Mesendoderm (in vitro differentiated cells): ENCODE results near the gene STAB1.

ENCODE experiments used
- DNase-seq: peaks from one replicate; pipeline ENCODE4 v3.0.0; 2013
- H2AK5ac ChIP-seq: 2 replicates; pipeline ENCODE4 v1.6.1; 2013; ENCODE audit warnings: low read length, inconsistent platforms
- H2BK120ac ChIP-seq: 2 replicates; pipeline ENCODE4 v1.6.1; 2013; ENCODE audit warnings: low read depth, mild to moderate bottlenecking, low read length, moderate library complexity, mixed read lengths
- H2BK15ac ChIP-seq: replicated peaks from 2 replicates; pipeline ENCODE4 v1.6.1; 2013; ENCODE audit warnings: low read depth, mild to moderate bottlenecking, moderate library complexity
- H2BK5ac ChIP-seq: 2 replicates; pipeline ENCODE4 v1.6.1; 2013; ENCODE audit warnings: low read length, inconsistent platforms
- H3K18ac ChIP-seq: 2 replicates; pipeline ENCODE4 v1.6.1; 2013; ENCODE audit warnings: mild to moderate bottlenecking, low read length, mixed read lengths
- H3K23ac ChIP-seq: one replicate; pipeline ENCODE4 v1.6.1; 2013; ENCODE audit warnings: low read length
- H3K27ac ChIP-seq: 2 replicates; pipeline ENCODE4 v1.5.1; 2013; ENCODE audit warnings: low read depth, mild to moderate bottlenecking, inconsistent platforms, low read length, moderate library complexity
- H3K27me3 ChIP-seq: 2 replicates; pipeline ENCODE4 v1.6.1; 2013; ENCODE audit warnings: low read length, control low read depth, mild to moderate bottlenecking, inconsistent platforms; ENCODE audit not compliant: insufficient read depth, poor library complexity
- H3K36me3 ChIP-seq: 2 replicates; pipeline ENCODE4 v1.6.1; 2013; ENCODE audit warnings: low read length, inconsistent platforms; ENCODE audit not compliant: control insufficient read depth, insufficient read depth
- H3K4ac ChIP-seq: one replicate; pipeline ENCODE4 v1.6.1; 2013; ENCODE audit warnings: low read depth, mild to moderate bottlenecking, low read length, moderate library complexity
- H3K4me1 ChIP-seq: 2 replicates; pipeline ENCODE4 v1.6.1; 2013; ENCODE audit warnings: low read depth, low read length, inconsistent platforms; ENCODE audit not compliant: control insufficient read depth
- H3K4me2 ChIP-seq: 2 replicates; pipeline ENCODE4 v1.6.1; 2013; ENCODE audit warnings: low read length
- H3K4me3 ChIP-seq: 2 replicates; pipeline ENCODE4 v1.5.1; 2013; ENCODE audit warnings: mild to moderate bottlenecking, low read length
- H3K56ac ChIP-seq: one replicate; pipeline ENCODE4 v1.6.1; 2013; ENCODE audit warnings: low read length
- H3K79me1 ChIP-seq: 2 replicates; pipeline ENCODE4 v1.6.1; 2013; ENCODE audit warnings: low read length, inconsistent platforms
- H3K79me2 ChIP-seq: 2 replicates; pipeline ENCODE4 v1.6.1; 2013; ENCODE audit warnings: mild to moderate bottlenecking, low read length; ENCODE audit not compliant: control insufficient read depth, insufficient read depth
- H3K9ac ChIP-seq: 2 replicates; pipeline ENCODE4 v1.6.1; 2013; ENCODE audit warnings: low read length, inconsistent platforms
- H4K5ac ChIP-seq: one replicate; pipeline ENCODE4 v1.6.1; 2013; ENCODE audit warnings: low read length
- H4K8ac ChIP-seq: one replicate; pipeline ENCODE4 v1.6.1; 2013; ENCODE audit warnings: low read depth, mild to moderate bottlenecking, control low read depth, low read length, moderate library complexity
- WGBS: extraction: QIAGEN DNeasy Blood & Tissue Kit; methylation state at CpG from one replicate; pipeline ENCODE4 v1.1.7; 2013; ENCODE audit warnings: low lambda C conversion rate, missing lambda C conversion rate; ENCODE audit not compliant: insufficient coverage; ENCODE audit errors: extremely low coverage; 5-methylcytosine and 5-hydroxymethylcytosine counted together

Gene STAB1

DNA sequence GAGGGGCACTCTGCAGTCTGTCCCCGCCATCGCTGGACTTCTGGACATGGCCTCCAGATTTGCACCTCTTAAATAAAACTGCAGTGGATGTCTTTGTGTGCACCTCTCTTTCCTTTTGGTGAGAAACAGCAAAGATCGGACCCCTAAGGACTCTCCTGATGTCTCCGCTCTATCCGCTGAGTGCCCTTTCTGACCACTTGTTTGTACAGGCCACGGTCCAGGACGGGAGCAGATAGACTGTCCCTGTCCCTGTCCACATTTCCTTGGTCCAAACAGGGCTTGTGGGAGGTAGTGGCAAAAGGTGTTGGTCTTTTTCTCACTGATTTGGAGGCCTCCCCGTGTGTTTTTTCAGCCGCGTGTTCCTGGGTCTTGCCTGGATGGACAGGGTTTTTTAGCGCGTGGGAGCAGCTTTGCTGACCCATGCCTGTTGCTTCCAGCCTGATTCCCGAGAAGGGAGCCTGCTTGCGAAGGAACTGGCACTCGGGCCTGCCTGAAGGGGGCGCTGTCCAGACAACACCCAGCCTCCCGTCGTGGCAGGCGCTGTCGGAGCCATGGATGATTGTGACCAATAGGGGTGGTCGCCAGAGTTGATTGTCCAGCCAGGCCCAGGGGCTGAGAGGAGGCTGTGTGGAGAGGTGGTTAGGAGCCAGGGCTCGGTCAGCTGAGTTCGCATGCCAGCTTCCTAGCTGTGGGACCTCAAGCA is 13.2 kb upstream of the STAB1 start:
- Histone ChIP-seq H2AK5ac (no peak overlapping the region), H2BK5ac (no peak overlapping the region), H3K23ac (no peak overlapping the region), H3K4me3 (no peak overlapping the region), H3K36me3 (peaks cover 11% of the 10 kb centered on the region), H2BK120ac (no peak overlapping the region), H3K79me1 (no peaks in the 10 kb centered on the region), H3K4me1 (no peaks in the 10 kb centered on the region), H4K5ac (no peak overlapping the region), H3K4me2 (no peak overlapping the region), H3K4ac (no peak overlapping the region), H3K27ac (no peak overlapping the region), H3K27me3 (no peaks in the 10 kb centered on the region), H3K79me2 (no peaks in the 10 kb centered on the region), H3K56ac (no peak overlapping the region), H3K9ac (no peak overlapping the region), H4K8ac (no peak overlapping the region), H2BK15ac (no peak overlapping the region), H3K18ac (no peak overlapping the region)
- DNase-seq = peak; percentile 67
- WGBS = no CpG with 5 or more reads among the region's 23 CpGs

DNA sequence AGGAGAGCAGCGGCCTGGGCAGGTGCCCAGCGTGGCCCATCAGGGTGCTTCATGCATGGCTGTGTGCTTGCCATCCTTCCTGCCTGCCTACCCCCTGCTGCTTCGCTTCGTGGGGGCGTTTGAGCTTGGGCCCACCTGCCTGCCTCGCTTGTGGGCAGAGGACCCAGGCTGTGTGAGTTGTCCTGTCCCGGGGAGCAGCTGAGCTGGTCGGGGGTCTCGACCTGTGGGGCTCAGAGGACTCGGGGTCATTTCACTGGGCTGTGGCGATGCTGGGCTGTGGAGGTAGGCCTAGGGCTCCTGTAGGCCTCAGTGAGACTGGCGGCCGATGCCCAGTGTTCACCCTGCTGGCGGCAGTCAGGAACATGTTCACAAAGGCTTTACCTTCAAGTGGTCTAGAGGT is 12.1 kb upstream of the STAB1 start:
- Histone ChIP-seq H3K4ac (no peak overlapping the region), H3K9ac (no peak overlapping the region), H3K4me1 (no peaks in the 10 kb centered on the region), H3K4me2 (no peak overlapping the region), H3K79me1 (no peaks in the 10 kb centered on the region), H3K27me3 (no peaks in the 10 kb centered on the region), H2BK120ac (no peak overlapping the region), H4K8ac (no peak overlapping the region), H2AK5ac (no peak overlapping the region), H3K36me3 (peaks cover 13% of the 10 kb centered on the region), H3K18ac (no peak overlapping the region), H3K4me3 (no peak overlapping the region), H3K79me2 (no peaks in the 10 kb centered on the region), H2BK15ac (no peak overlapping the region), H3K23ac (no peak overlapping the region), H2BK5ac (no peak overlapping the region), H3K27ac (no peak overlapping the region), H3K56ac (no peak overlapping the region), H4K5ac (no peak overlapping the region)
- DNase-seq = no peak
- no CpG with 5 or more reads among the region's 14 CpGs for WGBS

DNA sequence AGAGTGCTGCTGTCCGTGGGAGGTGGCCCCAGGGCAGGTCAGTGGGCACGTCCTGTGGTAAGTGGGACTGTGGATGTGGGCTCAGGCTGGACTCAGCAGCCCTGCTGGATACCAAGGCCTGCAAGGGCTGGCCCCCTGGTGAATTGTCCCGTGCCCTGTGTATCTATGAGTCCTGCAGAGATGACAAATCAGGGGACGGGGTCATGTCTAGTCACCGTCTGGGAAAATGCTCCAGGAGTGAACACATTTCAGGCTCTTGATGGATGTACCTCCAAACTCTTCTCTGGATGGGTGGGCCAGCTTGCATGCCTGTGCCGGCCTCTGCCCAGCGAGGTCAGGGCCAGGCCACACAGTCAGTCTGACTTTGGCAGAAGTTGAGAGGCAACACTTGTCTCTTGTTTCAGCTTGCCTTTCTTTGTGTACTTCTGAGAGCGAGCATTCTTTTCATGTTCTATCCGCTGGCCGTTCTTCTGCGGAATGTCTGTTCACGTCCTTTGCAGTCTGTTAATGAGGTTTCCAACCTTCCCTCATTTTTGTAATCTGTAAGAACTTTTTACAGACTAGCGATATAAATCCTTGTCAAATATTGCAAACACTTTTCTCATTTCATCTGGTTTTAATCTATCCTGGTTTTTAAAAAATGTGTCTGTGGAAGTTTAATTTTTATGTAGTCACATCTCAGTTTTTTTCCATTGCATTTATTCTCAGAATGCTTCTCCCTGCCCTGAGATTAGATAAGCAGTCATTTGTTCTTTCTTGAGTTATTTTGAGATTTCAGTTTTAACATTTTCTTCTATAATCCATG is 11.4 kb upstream of the STAB1 start:
- no peak overlapping the region for H3K18ac ChIP-seq
- H3K79me2 ChIP-seq = no peaks in the 10 kb centered on the region
- no peak overlapping the region for H3K4ac ChIP-seq
- no peak overlapping the region for H3K23ac ChIP-seq
- no CpG with 5 or more reads among the region's 13 CpGs for WGBS
- no peak overlapping the region for H4K5ac ChIP-seq
- no peak overlapping the region for H2AK5ac ChIP-seq
- H3K9ac ChIP-seq = no peak overlapping the region
- H3K27me3 ChIP-seq = no peaks in the 10 kb centered on the region
- no peak overlapping the region for H4K8ac ChIP-seq
- no peak overlapping the region for H2BK15ac ChIP-seq
- no peak for DNase-seq
- H3K36me3 ChIP-seq = peaks cover 13% of the 10 kb centered on the region
- no peak overlapping the region for H3K27ac ChIP-seq
- H3K56ac ChIP-seq = no peak overlapping the region
- H2BK5ac ChIP-seq = no peak overlapping the region
- H2BK120ac ChIP-seq = no peak overlapping the region
- H3K4me2 ChIP-seq = no peak overlapping the region
- no peaks in the 10 kb centered on the region for H3K79me1 ChIP-seq
- H3K4me1 ChIP-seq = no peaks in the 10 kb centered on the region
- no peak overlapping the region for H3K4me3 ChIP-seq

DNA sequence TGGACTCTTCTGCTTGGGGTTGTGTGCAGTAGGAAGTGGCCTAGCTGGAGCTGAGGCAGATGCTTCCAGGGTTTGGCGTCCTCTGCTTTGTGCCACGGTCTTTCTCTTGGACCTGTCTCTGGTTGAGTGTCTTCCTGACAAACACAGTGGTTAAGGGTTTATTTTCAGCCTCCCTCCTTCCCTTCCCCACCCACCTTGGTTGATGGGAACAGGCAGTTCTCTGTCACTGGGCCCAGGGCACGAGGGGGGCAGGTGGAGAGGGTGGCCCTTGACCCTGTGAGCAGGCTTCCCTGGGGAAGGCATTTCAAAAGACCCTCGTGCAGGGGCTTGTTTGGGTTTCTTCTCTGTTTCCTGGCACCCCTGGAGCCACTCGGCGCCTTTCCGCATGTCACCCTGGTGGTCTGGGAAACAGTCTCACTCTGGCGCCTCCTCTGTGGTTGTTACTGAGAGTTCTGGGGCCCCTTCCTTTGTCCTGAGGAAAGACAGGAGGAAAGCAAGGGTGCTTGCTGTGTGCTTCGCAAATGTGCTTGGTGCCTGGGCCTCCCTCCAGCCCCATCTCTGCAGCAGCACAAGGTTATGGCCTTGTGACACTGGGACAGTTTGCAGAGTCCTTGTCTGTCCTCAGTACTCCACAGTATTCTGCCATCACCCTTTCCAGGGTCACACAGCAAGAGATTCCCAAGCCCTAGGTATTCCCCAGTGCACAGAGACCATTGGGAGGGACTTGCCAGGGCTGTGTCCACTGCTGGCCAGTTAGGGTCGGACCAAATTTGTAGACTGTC is 10.3 kb upstream of the STAB1 start:
- WGBS = no CpG with 5 or more reads among the region's 10 CpGs
- H2BK15ac ChIP-seq = no peak overlapping the region
- no peak overlapping the region for H4K5ac ChIP-seq
- no peak overlapping the region for H3K56ac ChIP-seq
- no peaks in the 10 kb centered on the region for H3K27me3 ChIP-seq
- H3K79me2 ChIP-seq = no peaks in the 10 kb centered on the region
- H3K4me2 ChIP-seq = no peak overlapping the region
- H3K79me1 ChIP-seq = no peaks in the 10 kb centered on the region
- no peak overlapping the region for H3K4ac ChIP-seq
- no peak overlapping the region for H2BK120ac ChIP-seq
- H3K23ac ChIP-seq = no peak overlapping the region
- no peak overlapping the region for H4K8ac ChIP-seq
- no peak overlapping the region for H3K27ac ChIP-seq
- H3K9ac ChIP-seq = no peak overlapping the region
- no peaks in the 10 kb centered on the region for H3K4me1 ChIP-seq
- no peak overlapping the region for H2BK5ac ChIP-seq
- peaks cover 14% of the 10 kb centered on the region for H3K36me3 ChIP-seq
- H2AK5ac ChIP-seq = no peak overlapping the region
- DNase-seq = no peak
- no peak overlapping the region for H3K4me3 ChIP-seq
- H3K18ac ChIP-seq = no peak overlapping the region

DNA sequence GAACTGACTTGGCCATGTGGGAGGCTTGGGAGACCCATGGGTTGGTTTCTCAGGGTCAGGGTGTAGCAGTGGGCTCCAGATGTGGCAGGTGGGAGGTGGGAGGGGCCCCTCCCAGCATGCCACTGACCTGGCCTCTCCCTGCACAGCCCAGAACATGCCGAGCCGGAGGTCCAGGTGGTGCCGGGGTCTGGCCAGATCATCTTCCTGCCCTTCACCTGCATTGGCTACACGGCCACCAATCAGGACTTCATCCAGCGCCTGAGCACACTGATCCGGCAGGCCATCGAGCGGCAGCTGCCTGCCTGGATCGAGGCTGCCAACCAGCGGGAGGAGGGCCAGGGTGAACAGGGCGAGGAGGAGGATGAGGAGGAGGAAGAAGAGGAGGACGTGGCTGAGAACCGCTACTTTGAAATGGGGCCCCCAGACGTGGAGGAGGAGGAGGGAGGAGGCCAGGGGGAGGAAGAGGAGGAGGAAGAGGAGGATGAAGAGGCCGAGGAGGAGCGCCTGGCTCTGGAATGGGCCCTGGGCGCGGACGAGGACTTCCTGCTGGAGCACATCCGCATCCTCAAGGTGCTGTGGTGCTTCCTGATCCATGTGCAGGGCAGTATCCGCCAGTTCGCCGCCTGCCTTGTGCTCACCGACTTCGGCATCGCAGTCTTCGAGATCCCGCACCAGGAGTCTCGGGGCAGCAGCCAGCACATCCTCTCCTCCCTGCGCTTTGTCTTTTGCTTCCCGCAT is 7.9 kb upstream of the STAB1 start:
- H2BK15ac ChIP-seq = no peak overlapping the region

More for the DNA sequence above, 7.9 kb upstream of the STAB1 start:
- H3K56ac ChIP-seq = no peak overlapping the region
- H2BK5ac ChIP-seq = no peak overlapping the region
- no peak overlapping the region for H4K8ac ChIP-seq
- no peak for DNase-seq
- H3K23ac ChIP-seq = no peak overlapping the region
- H3K18ac ChIP-seq = no peak overlapping the region
- no peak overlapping the region for H2BK120ac ChIP-seq
- no peaks in the 10 kb centered on the region for H3K4me1 ChIP-seq
- H3K27ac ChIP-seq = no peak overlapping the region
- no peaks in the 10 kb centered on the region for H3K79me1 ChIP-seq
- no peak overlapping the region for H4K5ac ChIP-seq
- H3K9ac ChIP-seq = no peak overlapping the region
- no peak overlapping the region for H3K4ac ChIP-seq
- no peaks in the 10 kb centered on the region for H3K27me3 ChIP-seq
- peaks cover 15% of the 10 kb centered on the region for H3K36me3 ChIP-seq
- no peak overlapping the region for H3K4me3 ChIP-seq
- no CpG with 5 or more reads among the region's 31 CpGs for WGBS
- H3K79me2 ChIP-seq = no peaks in the 10 kb centered on the region
- H3K4me2 ChIP-seq = no peak overlapping the region
- H2AK5ac ChIP-seq = no peak overlapping the region
